GM21786 (cell line): ENCODE results near the gene SPI1.

ENCODE experiments used
- ATAC-seq: cut with Tn5 transposase; IDR thresholded peaks from one replicate; pipeline ENCODE4 v1.9.1; 2021; ENCODE audit not compliant: unreplicated experiment

Gene SPI1

DNA sequence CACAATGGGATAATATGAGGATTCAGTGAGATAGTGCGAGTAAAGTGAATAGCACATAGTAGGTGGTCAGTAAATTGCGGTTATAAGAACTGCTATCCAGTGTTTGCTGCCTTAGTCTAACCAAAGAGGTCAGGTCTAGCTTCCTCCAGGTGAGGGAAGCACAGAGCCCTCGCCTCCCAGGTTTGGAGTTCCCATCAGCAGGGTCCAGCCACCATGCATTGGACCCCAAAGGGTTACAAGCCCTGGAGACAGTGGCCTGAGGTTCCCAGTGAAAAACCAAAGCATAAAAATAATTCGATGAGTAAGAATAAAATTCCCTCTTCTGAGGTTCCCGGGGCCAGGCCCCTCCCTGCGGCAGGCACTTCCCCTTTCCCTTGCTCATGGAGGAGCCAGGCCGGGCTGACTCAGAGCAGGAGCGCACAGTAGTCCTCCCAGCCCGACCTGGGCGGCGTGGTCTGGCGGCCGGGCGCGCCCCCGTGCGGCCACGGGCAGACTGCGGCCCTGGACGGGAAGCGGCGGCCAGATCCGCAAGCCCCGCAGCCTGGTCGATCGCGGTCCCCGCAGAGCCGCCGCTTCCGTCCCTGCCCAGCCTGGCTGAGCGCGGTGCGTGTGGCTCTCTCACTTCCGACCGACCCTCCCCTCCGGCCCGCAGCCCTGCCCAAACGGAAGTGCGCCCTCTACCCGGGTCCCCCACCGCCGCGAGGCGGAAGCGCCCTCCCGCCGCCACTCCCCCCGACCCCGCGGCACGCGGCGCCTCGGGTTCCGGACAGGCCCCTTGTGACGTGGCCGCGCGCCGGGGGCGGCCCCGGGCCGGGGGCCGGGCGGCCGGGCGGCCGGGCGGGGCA, 29.6 kb upstream of the SPI1 start, which contains the start of gene SLC39A13:
SLC39A13 (plus strand) TSS at position 845 of the 845 bp plus-strand sequence. CDS start 1,505 bp downstream, outside the sequence.
- peak; percentile 81 for ATAC-seq

DNA sequence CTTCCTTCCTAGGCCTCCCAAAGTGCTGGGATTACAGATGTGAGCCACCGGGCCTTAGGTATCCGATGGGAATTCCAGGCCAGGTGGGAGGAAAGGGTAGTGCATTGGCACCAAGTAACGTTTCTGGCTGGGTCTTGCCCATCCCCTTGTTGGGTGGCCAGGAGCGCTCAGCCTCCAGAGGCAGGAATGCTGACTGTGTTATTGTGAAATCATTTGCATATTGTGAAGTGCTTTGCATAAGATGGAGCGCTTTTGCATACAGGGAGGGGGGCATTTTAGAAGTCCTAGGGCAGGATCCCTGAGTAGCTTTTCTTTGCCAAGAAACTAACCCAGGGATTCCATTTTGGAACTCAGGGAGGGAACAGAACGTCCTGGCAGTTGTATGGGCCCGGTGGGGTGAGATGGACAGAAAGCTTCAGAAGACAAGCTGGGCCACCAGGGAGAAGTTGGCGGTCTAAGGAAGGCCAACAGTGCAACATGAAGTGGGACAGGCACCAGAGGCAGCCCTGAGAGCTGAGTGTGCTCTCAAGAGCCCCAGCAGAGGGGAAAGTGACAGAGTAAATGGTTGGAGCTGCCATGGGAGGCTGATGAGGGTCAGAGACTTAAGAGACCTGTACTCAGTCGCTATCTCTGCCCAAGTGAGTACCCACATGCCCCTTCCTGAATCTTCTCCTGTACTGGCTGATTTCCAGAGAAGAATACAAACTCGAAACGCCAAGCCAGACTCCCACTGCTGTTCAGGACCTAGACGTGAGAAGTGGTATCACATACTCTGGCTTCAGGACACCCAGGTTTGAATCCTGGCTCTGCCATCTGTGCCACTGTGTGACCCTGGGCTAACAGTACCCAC, 28.8 kb upstream of the SPI1 start:
- ATAC-seq, result no peak

DNA sequence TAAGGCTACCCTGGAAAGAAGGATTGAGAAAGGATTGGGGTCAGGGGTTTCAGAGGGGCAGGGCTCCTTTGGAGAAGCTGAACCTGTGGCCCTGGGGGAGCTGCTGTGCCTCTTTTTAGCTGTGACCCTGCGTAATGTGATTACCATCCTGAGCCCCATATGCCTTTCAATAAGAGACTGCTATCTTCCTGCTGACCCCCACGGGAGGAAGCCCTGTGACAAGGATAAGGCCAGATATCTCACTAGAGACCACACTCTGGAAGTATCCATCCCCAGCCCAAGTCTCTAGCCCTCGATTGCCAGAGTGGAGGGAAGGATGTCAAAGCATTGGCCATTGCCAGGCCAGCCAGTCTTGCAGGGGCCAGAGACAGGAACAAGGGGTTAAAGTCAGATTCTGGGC, 25.2 kb upstream of the SPI1 start:
- ATAC-seq, result no peak

DNA sequence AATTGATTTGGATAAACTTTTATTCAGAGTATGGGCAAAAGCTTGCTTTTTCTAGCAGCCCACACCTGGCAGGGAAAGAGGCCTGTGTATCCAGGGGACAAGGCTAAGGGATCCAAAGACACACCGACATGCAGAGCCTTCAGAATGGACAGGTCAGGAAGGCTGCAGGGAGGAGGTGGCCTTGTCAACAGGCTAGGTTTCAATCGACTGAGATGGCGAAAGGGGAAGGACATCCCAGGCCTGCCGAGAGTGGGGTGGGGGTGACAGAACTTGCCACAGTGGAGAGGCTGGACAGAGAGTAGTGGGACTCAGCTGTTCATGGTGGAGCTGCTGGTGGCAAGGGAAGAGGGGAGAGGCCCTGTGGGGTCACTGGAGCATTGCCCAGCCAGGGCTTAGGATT, 24.8 kb upstream of the SPI1 start:
- no peak for ATAC-seq

DNA sequence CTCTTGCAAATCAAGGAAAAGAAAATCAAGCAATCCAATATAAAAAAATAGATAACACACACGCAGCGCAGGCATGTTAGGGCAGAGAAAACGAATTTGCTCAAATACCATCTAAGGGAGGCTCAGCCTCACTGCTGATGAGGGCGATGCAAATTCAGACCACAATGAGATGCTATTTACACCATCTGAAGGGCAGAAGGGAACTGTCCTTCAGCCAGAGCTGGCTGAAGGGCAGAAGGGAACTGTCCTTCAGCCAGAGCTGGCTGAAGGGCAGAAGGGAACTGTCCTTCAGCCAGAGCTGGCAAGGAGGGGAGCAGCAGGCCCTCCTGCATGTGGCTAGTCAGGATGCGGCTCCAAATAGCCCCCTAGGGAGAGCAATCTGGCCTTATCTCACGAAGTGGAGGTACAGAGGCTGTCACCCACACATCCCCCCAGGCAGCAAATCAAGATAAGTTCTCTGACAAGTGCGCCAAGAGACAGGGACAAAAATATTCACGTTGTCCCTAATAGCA, 22.5 kb upstream of the SPI1 start:
- peak; percentile 89 for ATAC-seq

DNA sequence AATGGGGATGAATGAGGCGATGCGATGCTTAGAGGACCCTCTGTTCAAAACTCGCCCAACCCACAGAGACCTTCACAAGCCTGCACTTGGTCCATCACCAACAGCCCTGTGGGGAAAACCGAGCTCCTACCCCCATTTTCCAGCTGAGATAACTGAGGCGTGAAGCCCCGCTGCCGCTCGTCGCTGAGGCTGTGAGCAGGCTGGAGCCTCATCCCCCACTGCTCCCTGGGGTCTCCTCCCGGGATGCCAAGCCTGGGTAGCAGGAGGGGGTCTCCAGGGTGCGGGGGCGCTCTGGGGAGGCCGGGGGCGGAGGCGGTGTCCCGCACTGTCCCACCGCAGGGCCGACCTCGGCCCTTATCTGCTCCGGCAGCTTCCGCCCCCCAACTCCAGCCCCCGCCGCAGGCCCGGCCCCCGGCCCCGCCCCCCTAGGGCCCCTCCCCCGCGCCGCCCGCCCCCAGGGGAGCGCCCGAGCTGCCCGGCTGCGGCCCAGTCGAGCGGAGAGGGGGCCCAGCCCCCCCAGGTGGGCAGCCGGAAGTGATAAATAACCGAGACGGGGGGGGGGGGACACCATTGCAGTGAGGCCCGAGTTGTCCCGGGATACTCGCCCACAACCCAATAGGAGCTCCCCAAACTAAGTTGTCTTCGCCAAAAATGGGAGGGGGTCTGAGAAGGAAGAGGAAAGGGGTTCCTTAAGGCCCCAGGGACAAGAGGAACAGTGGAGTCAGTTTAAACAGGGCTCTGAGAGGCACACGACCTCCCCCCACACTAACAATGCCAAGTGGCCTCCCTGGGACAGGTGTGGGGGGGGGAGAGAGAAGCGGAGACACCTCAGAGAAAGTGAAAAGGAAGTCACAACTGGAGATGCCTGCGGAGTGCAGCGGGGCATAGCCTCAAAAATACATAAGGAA, 21.8 kb upstream of the SPI1 start:
- peak; percentile 47 for ATAC-seq

DNA sequence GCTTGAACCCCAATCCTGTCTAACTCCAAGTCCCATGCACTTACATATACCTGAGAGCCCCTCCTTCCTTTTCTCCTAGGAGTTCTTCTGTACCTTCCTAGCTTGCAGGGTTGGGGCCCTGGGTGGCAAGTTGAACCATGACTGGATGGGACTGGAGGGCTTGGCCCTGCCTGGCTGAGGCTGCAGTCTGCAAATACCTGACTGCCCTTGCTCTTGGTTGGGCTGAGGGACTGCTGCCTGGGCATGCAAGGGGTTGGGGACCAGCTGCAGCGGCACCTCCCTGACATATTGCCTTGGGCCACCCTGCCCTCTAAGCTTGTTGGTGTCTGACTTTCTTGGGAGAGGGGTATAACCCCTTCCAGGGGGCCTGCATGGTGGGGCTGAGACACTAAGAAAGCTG, 20.2 kb upstream of the SPI1 start:
- ATAC-seq, result no peak

DNA sequence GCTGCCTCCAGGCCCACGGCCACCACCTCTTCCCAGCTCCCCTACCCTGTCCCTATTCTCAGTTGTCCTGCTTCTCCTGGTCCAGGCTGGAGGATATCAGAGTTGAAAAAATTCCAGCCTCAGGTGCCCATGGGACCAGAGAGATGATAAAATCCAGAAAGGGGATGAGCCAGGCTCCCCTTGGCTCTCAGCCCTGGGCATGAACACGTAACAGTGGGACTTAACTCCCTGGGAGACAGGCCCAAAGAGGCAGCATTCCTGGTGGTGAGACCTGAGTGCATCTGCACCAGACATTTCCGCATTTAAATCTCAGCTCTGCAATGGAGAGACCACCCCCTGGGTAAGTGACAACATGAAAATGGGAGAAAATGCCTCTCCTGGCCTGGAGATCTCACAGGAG, 19.7 kb upstream of the SPI1 start:
- ATAC-seq, result no peak

DNA sequence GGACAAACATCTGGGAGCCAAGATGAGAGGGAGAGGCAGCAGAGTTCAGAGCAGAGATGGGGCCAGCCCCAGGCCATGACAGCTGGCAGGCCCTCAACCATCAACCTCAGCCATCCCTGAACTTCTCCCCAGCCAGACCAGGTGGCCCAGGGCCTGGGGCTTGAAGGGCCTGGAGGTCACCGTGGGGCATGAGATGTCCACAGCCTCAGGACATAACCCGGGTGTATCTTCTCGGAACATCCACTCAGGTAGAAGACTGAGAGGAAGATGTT, 17.6 kb upstream of the SPI1 start:
- no peak for ATAC-seq

DNA sequence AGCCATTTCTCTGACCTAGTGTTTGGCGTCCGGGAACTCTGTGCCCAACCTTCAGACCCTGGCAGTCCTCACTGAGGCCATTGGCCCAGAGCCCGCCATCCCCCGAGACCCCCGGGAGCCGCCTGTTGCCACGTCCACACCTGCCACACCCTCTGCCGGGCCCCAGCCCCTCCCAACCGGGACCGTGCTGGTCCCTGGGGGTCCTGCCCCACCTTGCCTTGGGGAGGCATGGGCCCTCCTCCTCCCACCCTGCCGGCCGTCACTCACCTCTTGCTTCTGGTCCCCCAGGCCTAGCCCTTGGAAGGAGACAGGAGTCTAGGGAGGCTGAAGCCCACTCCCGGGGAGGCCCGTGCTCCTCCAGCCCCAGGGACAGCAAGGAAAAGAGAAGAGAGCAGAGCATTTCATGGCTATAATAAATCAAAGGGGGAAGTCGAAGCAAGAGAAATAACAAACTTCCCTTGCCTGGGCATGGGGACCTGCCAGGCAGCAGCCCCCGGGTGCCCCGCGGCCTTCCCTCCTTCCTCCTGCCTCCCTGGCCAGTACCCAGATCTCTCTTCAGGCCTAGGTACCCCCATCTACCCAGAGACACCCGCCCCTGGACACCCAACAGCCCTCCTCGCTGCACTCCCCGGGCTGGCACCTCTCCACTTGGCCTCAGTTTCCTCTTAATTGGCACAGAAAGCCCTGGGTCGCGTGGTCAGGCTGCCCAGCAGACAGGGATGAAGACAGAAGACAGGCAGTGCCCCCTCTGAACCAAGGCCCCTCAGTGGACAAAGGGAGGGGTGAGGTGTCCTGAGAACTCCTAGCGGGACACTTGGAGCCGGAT, 17.1 kb upstream of the SPI1 start:
- ATAC-seq, result no peak

DNA sequence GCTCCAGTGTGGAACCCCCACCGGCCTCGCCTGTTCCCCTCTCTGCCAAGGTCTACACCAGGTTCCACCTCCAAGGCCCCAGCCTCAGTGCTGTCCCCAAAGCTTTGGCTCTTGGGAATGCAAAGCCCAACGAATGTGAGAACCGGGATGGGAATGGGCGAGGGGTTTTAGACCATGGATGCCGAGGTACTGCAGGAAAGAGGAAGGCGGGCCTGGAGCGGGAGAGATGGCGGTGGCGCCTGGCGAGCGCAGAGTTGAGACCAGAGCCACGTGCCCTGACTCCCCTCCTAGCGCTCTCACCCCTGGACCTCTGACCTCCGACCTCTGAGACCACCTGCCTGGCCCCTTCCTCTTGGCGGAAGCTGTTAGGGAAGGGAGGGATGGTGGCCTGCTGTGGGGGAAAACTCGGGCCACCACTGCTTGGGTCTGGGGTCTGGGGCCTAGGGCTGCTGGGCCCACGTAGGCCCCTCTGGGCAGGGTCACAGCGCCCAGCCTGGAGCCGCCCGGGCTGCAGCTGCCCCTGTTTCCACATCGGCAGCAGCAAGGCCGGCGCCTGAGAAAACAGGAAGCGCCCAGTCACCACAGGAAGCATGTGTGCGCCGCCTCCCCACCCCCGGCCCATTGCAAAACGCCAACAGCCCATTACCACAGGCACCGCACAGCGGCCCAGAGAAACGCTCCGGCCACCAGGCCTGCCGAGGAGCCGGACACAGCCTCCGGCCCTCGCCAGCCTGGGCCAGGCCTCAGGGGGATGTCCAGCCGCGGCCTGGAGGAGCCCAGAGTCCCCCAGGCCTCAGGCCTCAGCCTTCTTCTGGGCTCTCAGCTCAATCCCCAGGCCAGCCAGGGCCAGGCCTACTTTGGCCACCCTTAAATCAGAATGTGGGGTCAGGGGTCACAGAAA, 16.2 kb upstream of the SPI1 start:
- peak; percentile 57 for ATAC-seq

DNA sequence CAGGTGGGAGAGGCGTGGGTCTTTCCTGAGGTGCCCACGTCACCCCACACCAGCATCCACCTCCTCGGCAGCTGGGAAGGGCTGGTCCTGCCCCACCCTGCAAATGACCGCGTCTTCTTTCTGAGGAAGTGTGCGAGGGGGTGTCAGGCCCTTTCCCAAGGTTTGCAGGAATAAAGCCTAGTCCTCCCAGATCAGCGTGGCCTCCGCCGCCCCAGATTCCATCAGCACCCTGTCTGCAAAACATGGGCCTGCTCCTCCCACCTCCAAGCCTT, 15.6 kb upstream of the SPI1 start:
- no peak for ATAC-seq

DNA sequence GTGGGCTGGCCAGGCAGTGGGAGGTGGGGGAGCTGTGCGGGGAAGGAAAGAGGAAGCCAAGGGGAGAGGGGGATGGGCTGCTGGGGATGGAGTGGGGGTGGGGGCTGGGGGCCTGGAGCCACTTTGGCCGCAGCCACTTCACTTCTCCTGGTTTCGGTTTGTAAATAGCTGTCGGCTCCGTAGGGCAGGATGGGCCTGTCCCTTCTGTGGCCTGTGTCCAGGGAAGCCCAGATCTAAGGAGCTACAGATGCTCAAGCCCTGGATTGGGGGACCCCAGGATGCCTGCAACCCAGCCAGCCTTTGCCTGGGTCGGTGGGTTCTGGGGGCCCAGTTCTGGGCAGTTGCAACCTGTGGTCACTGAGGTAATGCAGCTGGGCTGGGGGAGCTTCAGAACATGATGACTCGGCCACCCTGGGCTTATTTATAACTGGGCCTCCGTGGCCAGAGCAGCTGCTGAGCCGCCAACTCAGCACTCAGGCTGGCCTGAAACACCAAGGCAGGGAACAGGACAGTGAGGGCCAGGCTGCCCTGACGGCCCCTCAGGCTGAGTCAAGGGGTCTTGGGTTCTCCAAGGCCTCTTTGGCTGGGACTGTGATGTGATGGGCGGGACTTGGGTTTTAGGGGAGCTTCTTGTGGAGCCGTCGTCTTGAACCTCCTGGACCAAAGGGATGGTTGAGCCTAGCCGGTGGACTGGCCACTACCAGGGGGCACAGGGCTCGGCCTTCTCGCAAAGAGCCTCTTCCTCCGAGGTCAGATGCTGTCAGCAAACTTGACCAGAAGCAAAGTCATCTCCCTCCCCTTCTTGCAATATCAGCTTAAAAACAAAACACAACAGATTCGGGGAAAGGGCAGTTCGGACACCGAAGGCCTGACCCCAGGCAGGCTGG, 15.1 kb upstream of the SPI1 start:
- no peak for ATAC-seq

DNA sequence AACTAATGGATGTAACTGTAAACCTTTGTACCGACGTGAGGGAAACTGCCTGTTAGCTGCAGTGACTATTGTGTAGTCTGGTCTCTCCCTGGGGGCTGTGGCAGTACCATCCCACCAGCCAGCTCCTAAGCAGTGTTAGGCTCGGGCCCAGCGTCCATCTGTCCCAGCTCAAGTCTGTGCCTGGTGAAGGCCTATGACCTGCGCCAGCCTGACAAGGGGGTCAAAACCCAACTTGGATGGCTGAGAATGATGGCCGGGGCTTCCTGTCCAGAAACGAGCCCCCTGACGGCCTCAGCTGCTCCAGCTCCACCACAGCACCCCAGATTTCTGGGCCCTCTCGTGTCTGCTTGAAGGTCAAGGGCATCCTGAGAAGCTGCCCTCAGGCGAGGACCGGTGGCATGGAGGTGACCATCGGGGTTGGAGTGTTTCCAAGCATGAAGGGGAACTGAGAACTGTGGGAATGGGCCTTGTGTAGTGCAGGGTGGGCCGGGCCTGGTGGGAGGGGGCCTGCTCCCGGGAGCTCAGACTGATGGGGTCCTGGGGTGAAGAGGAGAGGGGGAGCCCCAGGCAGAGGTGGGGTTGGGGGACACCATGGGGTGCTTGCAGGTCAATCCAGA, 14.3 kb upstream of the SPI1 start:
- no peak for ATAC-seq

DNA sequence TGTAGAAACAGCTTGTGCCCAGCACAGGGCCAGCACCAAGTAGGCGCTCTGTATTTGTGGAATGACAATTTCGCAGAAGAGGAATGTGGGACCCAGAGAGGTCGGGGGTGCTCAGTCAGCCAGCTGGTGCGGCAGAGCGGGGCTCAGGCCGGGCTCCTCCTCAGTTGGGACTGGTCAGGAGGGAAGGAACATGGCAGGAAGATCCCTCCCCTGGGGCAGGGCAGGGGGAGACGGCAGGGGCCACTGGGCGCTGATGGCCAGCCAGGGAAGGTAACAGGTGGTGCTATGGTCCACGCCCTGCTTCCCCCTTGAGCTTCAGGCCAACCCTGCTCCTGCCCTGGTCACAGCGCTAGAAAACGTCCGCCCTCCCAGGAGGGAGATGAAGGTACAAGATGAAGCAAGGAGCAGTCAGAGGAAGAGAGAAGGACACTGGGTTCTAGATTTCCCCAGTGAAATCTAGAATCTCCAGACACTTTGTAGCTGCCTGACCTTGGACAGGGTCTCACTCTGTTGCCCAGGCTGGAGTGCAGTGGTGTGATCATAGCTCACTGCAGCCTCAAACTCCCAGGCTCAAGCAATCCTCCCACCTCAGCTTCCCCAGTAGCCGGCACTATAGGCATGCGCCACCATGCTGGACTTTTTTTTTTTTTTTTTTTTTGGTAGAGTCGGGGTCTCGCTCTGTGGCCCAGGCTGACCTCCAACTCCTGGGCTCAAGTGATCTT, 13.5 kb upstream of the SPI1 start:
- ATAC-seq, result no peak

DNA sequence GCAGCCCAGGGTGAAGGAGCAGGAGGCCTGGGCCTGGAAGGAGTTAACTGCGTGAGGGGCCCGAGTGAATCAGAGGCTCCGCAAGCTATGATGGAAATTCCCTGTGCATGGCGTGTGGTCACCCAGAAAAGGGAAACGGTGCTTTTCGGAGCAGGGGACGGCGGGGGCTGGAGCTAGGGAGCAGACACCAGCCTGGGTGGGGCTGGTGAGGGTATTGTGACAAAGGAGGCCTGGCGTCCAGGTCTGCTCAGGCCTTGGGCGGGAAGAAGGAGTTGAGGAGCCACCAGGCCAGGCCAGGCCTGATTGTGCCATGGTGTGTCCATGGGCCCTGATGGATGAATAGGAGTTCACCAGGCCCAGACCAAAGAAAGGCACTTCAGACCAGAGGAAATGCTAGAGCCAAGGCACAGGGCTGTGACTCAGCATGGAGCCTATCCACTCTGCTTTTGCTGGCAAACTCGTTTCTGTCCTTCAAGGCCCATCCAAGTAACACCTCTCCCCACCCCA, 12.8 kb upstream of the SPI1 start:
- ATAC-seq, result no peak

DNA sequence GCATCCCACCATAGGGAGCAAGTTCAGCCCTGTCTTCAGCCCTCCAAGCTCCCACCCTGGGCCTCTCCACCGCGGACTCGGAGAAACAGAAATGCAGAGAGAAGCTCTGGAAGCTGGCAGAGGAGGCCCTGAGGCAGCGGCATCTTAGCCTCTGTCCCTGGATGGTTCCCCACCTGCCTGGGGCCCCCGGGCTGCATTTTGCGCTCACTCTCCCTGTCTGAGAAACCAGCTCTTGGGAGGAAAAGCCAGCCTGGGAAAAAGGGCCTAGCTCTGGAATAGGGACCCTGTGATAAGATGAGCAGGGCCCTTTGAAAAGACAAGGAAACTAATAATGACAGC, 12.0 kb upstream of the SPI1 start:
- ATAC-seq, result no peak
